T-cell (primary cell): ENCODE data around the gene POMC. TPM values are rescaled to one million over a fixed set of nuclear protein-coding genes. Genes with fewer than 3 reads are reported as not detected.

ENCODE experiments used
- ATAC-seq, 4 experiments: fragments of 200-7000 bp in 3 of 4; fragments of 150-1000 bp in 1 of 4; cut with Tn5 transposase; replicated peaks in 1 of 4; 1 replicate in 3 of 4; 2 replicates in 1 of 4; pipeline ENCODE4 v1.10.0; 2021; ENCODE audit warnings: moderate library complexity in 3 of 4, mild to moderate bottlenecking in 2 of 4, moderate number of reproducible peaks in 1 of 4
- CTCF ChIA-PET, 2 donors: fragments of 300-600 bp; sonication (Branson Sonifier 250); formaldehyde crosslinking; loops; one replicate each; lab custom pipeline; 2022; ENCODE audit warnings: antibody characterized with exemption in 2 of 2; lab: Charles Lee
- POLR2A ChIA-PET, 2 donors: fragments of 300-600 bp; sonication (Branson Sonifier 250); formaldehyde crosslinking; loops; one replicate each; lab custom pipeline; 2022; ENCODE audit warnings: antibody characterized with exemption in 2 of 2; lab: Charles Lee
- DNase-seq, 35 experiments: peaks; one replicate each; pipeline versions ENCODE4 v3.0.0 to v3.0.0-alpha.2; 2013 to 2023
- H3K27ac ChIP-seq: one replicate; pipeline ENCODE4 v1.5.1; 2013; ENCODE audit warnings: low read length
- H3K27me3 ChIP-seq, 2 experiments: replicated peaks in 1 of 2; 1 replicate in 1 of 2; 2 replicates in 1 of 2; pipeline versions ENCODE4 v1.6.1 to v1.7.0; 2013; ENCODE audit warnings: low read length in 1 of 2, mixed read lengths in 1 of 2; ENCODE audit not compliant: control insufficient read depth in 2 of 2, insufficient read depth in 2 of 2; ENCODE audit errors: extremely low read depth in 1 of 2
- H3K36me3 ChIP-seq, 2 donors: 1 replicate in 1 of 2; 2 replicates in 1 of 2; pipeline versions ENCODE4 v1.6.1 to v1.7.0; 2013; ENCODE audit warnings: low read length in 1 of 2; ENCODE audit not compliant: control insufficient read depth in 2 of 2, insufficient read depth in 1 of 2; ENCODE audit errors: extremely low read depth in 1 of 2
- H3K4me1 ChIP-seq, 2 experiments: 1 replicate in 1 of 2; 2 replicates in 1 of 2; pipeline versions ENCODE4 v1.6.1 to v1.7.0; 2013; ENCODE audit warnings: low read length in 2 of 2, mixed read lengths in 1 of 2; ENCODE audit not compliant: insufficient read depth in 2 of 2, control insufficient read depth in 1 of 2; ENCODE audit errors: extremely low read depth in 1 of 2
- H3K4me3 ChIP-seq, 2 donors: 1 replicate in 1 of 2; 2 replicates in 1 of 2; pipeline versions ENCODE4 v1.5.1 to v1.7.0; 2013; ENCODE audit warnings: mild to moderate bottlenecking in 2 of 2, low read length in 1 of 2, moderate library complexity in 1 of 2; ENCODE audit not compliant: control insufficient read depth in 1 of 2; ENCODE audit errors: extremely low read depth in 1 of 2
- H3K9me3 ChIP-seq: 2 replicates; pipeline ENCODE4 v1.7.0; 2013
- H3K27ac Mint-ChIP-seq, 2 donors: one replicate each; pipeline ENCODE4 v1.8.0; 2020 to 2021; ENCODE audit warnings: mild to moderate bottlenecking in 2 of 2, mixed read lengths in 2 of 2
- H3K27me3 Mint-ChIP-seq, 2 donors: one replicate each; pipeline ENCODE4 v1.8.0; 2021 to 2022; ENCODE audit warnings: mixed read lengths in 2 of 2
- H3K36me3 Mint-ChIP-seq: one replicate; pipeline ENCODE4 v1.8.0; 2021; ENCODE audit warnings: mixed read lengths
- H3K4me1 Mint-ChIP-seq, 3 donors: one replicate each; pipeline ENCODE4 v1.8.0; 2020 to 2022; ENCODE audit warnings: mixed read lengths in 3 of 3, mild to moderate bottlenecking in 1 of 3
- H3K4me3 Mint-ChIP-seq, 3 donors: one replicate each; pipeline ENCODE4 v1.8.0; 2020 to 2022; ENCODE audit warnings: mild to moderate bottlenecking in 3 of 3, mixed read lengths in 3 of 3, moderate library complexity in 3 of 3
- H3K9me3 Mint-ChIP-seq, 3 donors: one replicate each; pipeline ENCODE4 v1.8.0; 2020 to 2022; ENCODE audit warnings: mixed read lengths in 3 of 3
- WGBS: methylation state at CpG from one replicate; pipeline ENCODE4 v1.1.5; 2013; ENCODE audit warnings: missing lambda C conversion rate; ENCODE audit not compliant: insufficient coverage; 5-methylcytosine and 5-hydroxymethylcytosine counted together
- total RNA-seq, 35 experiments: library from RNA in 6 of 35; stranded (reverse) in 6 of 35; fragments of 120-200 nt in 1 of 35; gene quantifications; one replicate each; pipeline versions ENCODE4 v1.2.1 to v1.2.4 and lab custom pipeline; 2013 to 2026

Gene POMC
- total RNA-seq, 5 donors from 2014 or later (not counting 1 experiment from before 2014, with no cell fraction given), result 2.4 to 7.5 (median 4.8) TPM

GRCh38 chr2:25132693-25133092 lies 35.7 kb downstream of the POMC start:
- H3K27ac Mint-ChIP-seq, result no peak overlapping the region
- H3K27me3 Mint-ChIP-seq, result peaks cover 51 to 74% of the 10 kb centered on the region in 2 donors
- CTCF ChIA-PET, result interaction anchor here in 1 of 2 donors (0.6 kb wide), 1 partner anchor 8 kb away, joined by 5 read pairs; no protein-coding TSS in a partner anchor
- H3K9me3 ChIP-seq, result no peaks in the 10 kb centered on the region
- peaks cover 12 to 15% (median 12%) of the 10 kb centered on the region in 3 donors for H3K4me1 Mint-ChIP-seq
- H3K4me3 Mint-ChIP-seq, result peak overlapping the region in 1 of 3 donors; percentile 44
- POLR2A ChIA-PET, result no interaction called here
- ATAC-seq (no peak), DNase-seq (no peak)
- no peaks in the 10 kb centered on the region for H3K36me3 Mint-ChIP-seq
- H3K27me3 ChIP-seq, result peaks cover 7 to 84% of the 10 kb centered on the region in 2 experiments
- no peaks in the 10 kb centered on the region for H3K9me3 Mint-ChIP-seq
- H3K4me1 ChIP-seq, result peaks cover 0 to 18% of the 10 kb centered on the region in 2 experiments
- H3K4me3 ChIP-seq, result no peak overlapping the region
- WGBS, result 86% methylated on average over 11 of the region's 13 CpGs
- no peaks in the 10 kb centered on the region for H3K36me3 ChIP-seq
- H3K27ac ChIP-seq, result no peak overlapping the region

- 10% methylated on average over 3 of the region's 9 CpGs for WGBS
- H3K9me3 ChIP-seq, result no peaks in the 10 kb centered on the region
- peaks cover 7 to 80% of the 10 kb centered on the region in 2 experiments for H3K27me3 ChIP-seq
- Mint-ChIP-seq H3K27ac (no peak overlapping the region), H3K27me3 (peaks cover 51 to 71% of the 10 kb centered on the region in 2 donors), H3K36me3 (no peaks in the 10 kb centered on the region), H3K4me3 (peak overlapping the region; percentile 21 to 69 (median 39)), H3K9me3 (no peaks in the 10 kb centered on the region), H3K4me1 (peaks cover 12 to 15% (median 12%) of the 10 kb centered on the region in 3 donors)
- peaks cover 0 to 18% of the 10 kb centered on the region in 2 experiments for H3K4me1 ChIP-seq
- H3K4me3 ChIP-seq, result peak overlapping the region in 1 of 2 donors; percentile 11
- no peaks in the 10 kb centered on the region for H3K36me3 ChIP-seq
- CTCF ChIA-PET, result no interaction called here
- POLR2A ChIA-PET, result no interaction called here
- no peak for DNase-seq
- no peak overlapping the region for H3K27ac ChIP-seq
- ATAC-seq, result no peak
Observed at GRCh38 chr2:25132299-25132635, 36.1 kb downstream of the POMC start.

GRCh38 chr2:25131567-25132298 lies 36.6 kb downstream of the POMC start:
- Histone ChIP-seq H3K27me3 (peaks cover 7 to 75% of the 10 kb centered on the region in 2 experiments), H3K4me3 (peak overlapping the region in 1 of 2 donors; percentile 29), H3K9me3 (no peaks in the 10 kb centered on the region), H3K27ac (no peak overlapping the region), H3K36me3 (no peaks in the 10 kb centered on the region), H3K4me1 (peaks cover 0 to 18% of the 10 kb centered on the region in 2 experiments)
- peaks cover 51 to 66% of the 10 kb centered on the region in 2 donors for H3K27me3 Mint-ChIP-seq
- ATAC-seq, result peak; percentile 25 to 54 (median 38)
- 12% methylated on average over 32 of the region's 53 CpGs for WGBS
- H3K4me1 Mint-ChIP-seq, result peaks cover 12 to 15% (median 12%) of the 10 kb centered on the region in 3 donors
- peak overlapping the region; percentile 43 to 69 (median 58) for H3K4me3 Mint-ChIP-seq
- POLR2A ChIA-PET, result no interaction called here
- DNase-seq, result peak in 6 of 35 experiments; percentile 10 to 20 (median 12)
- CTCF ChIA-PET, result interaction anchor here in 1 of 2 donors (0.5 to 0.6 kb wide), 2 partner anchors 17 to 696 kb away, joined by 3 to 5 read pairs; no protein-coding TSS in a partner anchor
- H3K36me3 Mint-ChIP-seq, result no peaks in the 10 kb centered on the region
- H3K9me3 Mint-ChIP-seq, result no peaks in the 10 kb centered on the region
- no peak overlapping the region for H3K27ac Mint-ChIP-seq

- CTCF ChIA-PET, result interaction anchor here in 1 of 2 donors (0.6 kb wide), 1 partner anchor 696 kb away, joined by 3 read pairs; no protein-coding TSS in a partner anchor
- no peaks in the 10 kb centered on the region for H3K9me3 ChIP-seq
- H3K27me3 Mint-ChIP-seq, result peaks cover 48 to 61% of the 10 kb centered on the region in 2 donors
- no peak overlapping the region for H3K27ac ChIP-seq
- H3K36me3 Mint-ChIP-seq, result no peaks in the 10 kb centered on the region
- H3K4me3 Mint-ChIP-seq, result peak overlapping the region; percentile 43 to 69 (median 58)
- POLR2A ChIA-PET, result no interaction called here
- DNase-seq, result no peak
- H3K27ac Mint-ChIP-seq, result no peak overlapping the region
- 46% methylated on average over 19 of the region's 24 CpGs for WGBS
- H3K4me1 ChIP-seq, result peaks cover 0 to 18% of the 10 kb centered on the region in 2 experiments
- no peaks in the 10 kb centered on the region for H3K36me3 ChIP-seq
- H3K9me3 Mint-ChIP-seq, result no peaks in the 10 kb centered on the region
- H3K4me1 Mint-ChIP-seq, result peaks cover 12 to 15% (median 12%) of the 10 kb centered on the region in 3 donors
- H3K27me3 ChIP-seq, result peaks cover 7 to 70% of the 10 kb centered on the region in 2 experiments
- no peak for ATAC-seq
- H3K4me3 ChIP-seq, result peak overlapping the region in 1 of 2 donors; percentile 29
Observed at GRCh38 chr2:25131253-25131566, 37.2 kb downstream of the POMC start.

- Mint-ChIP-seq H3K9me3 (no peaks in the 10 kb centered on the region), H3K27ac (no peak overlapping the region), H3K27me3 (peaks cover 36 to 49% of the 10 kb centered on the region in 2 donors), H3K36me3 (no peaks in the 10 kb centered on the region), H3K4me1 (peaks cover 12 to 15% (median 12%) of the 10 kb centered on the region in 3 donors), H3K4me3 (peak overlapping the region in 1 of 3 donors; percentile 69)
- peaks cover 0 to 18% of the 10 kb centered on the region in 2 experiments for H3K4me1 ChIP-seq
- H3K27ac ChIP-seq, result no peak overlapping the region
- no peak for ATAC-seq
- POLR2A ChIA-PET, result interaction anchor here (0.5 to 0.6 kb wide), 2 partner anchors 64 to 288 kb away, joined by 4 to 5 read pairs; no protein-coding TSS in a partner anchor
- peaks cover 7 to 61% of the 10 kb centered on the region in 2 experiments for H3K27me3 ChIP-seq
- no peaks in the 10 kb centered on the region for H3K36me3 ChIP-seq
- H3K9me3 ChIP-seq, result no peaks in the 10 kb centered on the region
- CTCF ChIA-PET, result interaction anchor here (0.6 to 3.8 kb wide), 10 partner anchors 91 to 720 kb away, joined by 3 to 57 read pairs (median 6); no protein-coding TSS in a partner anchor
- H3K4me3 ChIP-seq, result no peak overlapping the region
- 90% methylated on average over 7 of the region's 15 CpGs for whole genome bisulfite sequencing
- DNase-seq, result no peak
Observed at GRCh38 chr2:25129901-25130520, 38.4 kb downstream of the POMC start.

GRCh38 chr2:25127646-25128045 lies 40.7 kb downstream of the POMC start:
- Histone ChIP-seq H3K27me3 (peaks cover 4 to 40% of the 10 kb centered on the region in 2 experiments), H3K9me3 (no peaks in the 10 kb centered on the region), H3K4me1 (peaks cover 0 to 18% of the 10 kb centered on the region in 2 experiments), H3K36me3 (no peaks in the 10 kb centered on the region), H3K27ac (no peak overlapping the region), H3K4me3 (no peak overlapping the region)
- ATAC-seq (no peak), DNase-seq (no peak)
- ChIA-PET POLR2A (interaction anchor here in 1 of 2 donors (0.6 kb wide), 1 partner anchor 154 kb away, joined by 3 read pairs; no protein-coding TSS in a partner anchor), CTCF (interaction anchor here (0.6 to 3.8 kb wide), 6 partner anchors 125 to 705 kb away, joined by 3 to 57 read pairs (median 4); no protein-coding TSS in a partner anchor)
- Mint-ChIP-seq H3K4me3 (no peak overlapping the region), H3K27me3 (peaks cover 18 to 28% of the 10 kb centered on the region in 2 donors), H3K36me3 (no peaks in the 10 kb centered on the region), H3K27ac (no peak overlapping the region), H3K4me1 (peaks cover 12 to 15% (median 12%) of the 10 kb centered on the region in 3 donors), H3K9me3 (no peaks in the 10 kb centered on the region)
- WGBS, result 96% methylated on average over 5 of the region's 5 CpGs
